ENCODE data around the gene EDA. TPM values are rescaled to one million over a fixed set of nuclear protein-coding genes. Genes with fewer than 3 reads are reported as not detected.

Gene EDA
- total RNA-seq, 1 experiment from 2014 or later = not detected

DNA sequence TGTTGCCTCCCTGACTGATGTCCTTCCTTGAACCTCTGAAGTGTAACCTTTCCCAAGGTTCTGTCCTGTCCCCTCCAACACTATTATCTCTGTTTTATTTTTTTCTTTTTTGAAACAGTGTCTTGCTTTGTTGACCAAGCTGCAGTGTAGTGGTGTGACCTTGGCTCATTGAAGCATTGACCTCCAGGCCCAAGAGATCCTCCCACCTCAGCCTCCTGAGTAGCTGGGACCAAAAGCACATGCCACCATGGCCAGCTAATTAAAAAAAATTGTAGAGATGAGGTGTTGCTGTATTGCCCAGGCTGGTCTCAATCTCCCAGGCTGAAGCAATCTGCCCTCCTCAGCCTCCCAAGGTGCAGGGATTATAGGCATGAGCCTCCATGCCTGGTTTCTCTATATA lies 59.0 kb downstream of the EDA start:
- no peak overlapping the region for H3K4me3 ChIP-seq
- no peaks in the 10 kb centered on the region for H3K27me3 ChIP-seq
- no peaks in the 10 kb centered on the region for H3K9me3 ChIP-seq
- DNase-seq = no peak
- no peaks in the 10 kb centered on the region for H3K36me3 ChIP-seq

DNA sequence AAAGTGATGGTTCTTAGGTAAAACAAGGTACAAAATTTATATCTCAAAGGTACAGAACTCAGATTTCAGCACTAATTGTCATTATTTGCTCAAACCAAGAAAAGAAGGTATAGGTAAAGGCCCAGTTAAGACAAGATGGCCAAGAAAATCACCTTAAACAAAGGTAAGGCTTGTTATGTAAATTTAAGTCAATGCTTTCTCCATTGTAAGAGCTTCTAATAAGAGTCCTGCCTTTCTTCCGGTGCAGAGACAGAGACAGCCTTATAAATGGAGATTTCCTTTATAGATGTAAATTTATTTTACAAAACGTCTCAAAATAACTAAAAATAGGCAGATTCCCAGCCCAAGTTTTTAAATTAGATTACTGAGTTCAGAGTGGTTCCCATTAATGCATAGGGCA lies 89.9 kb downstream of the EDA start:
- no peak for DNase-seq
- Histone ChIP-seq H3K4me3 (no peak overlapping the region), H3K36me3 (no peaks in the 10 kb centered on the region), H3K27me3 (no peaks in the 10 kb centered on the region), H3K9me3 (no peaks in the 10 kb centered on the region)

DNA sequence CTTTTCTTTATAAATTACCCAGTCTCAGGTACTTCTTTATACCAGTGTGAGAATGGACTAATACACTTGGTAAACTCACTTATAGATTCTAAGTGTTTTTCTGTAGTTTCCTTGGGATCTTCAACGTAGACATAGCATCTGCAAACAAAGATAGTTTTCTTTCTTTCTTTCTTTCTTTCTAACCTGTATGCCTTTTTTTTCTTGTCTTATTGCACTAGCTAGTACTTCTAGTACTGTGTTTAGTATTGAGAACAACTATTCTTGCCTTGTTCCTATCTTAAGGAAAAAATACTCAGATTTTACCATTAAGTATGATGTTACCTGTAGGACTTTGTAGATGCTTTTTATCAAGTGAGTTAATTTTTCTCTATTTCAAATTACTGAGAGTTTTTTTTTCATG lies 102.2 kb downstream of the EDA start:
- no peak for DNase-seq
- Histone ChIP-seq H3K27me3 (no peaks in the 10 kb centered on the region), H3K9me3 (no peaks in the 10 kb centered on the region), H3K36me3 (no peaks in the 10 kb centered on the region), H3K4me3 (no peak overlapping the region)

DNA sequence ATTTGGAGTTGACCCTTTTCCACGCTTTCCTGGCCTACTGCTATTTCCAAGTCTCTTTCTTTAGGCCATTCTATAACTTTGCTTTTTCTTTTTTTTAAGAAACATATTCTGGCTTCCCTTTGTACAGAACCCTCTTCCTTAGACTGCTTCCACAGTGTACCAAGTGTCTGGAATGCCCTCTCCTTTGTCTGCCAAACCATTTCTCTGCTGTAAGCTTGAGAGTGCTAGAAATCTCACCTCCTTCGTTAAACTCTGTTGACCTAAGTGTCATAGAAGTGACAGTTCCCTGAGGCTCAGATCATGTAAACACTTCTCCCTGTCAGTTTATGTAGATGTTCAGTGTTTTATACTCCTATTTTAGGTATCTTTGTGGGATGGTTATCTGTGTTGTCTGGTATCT lies 108.4 kb downstream of the EDA start:
- DNase-seq = no peak
- Histone ChIP-seq H3K4me3 (no peak overlapping the region), H3K36me3 (no peaks in the 10 kb centered on the region), H3K27me3 (no peaks in the 10 kb centered on the region), H3K9me3 (no peaks in the 10 kb centered on the region)

DNA sequence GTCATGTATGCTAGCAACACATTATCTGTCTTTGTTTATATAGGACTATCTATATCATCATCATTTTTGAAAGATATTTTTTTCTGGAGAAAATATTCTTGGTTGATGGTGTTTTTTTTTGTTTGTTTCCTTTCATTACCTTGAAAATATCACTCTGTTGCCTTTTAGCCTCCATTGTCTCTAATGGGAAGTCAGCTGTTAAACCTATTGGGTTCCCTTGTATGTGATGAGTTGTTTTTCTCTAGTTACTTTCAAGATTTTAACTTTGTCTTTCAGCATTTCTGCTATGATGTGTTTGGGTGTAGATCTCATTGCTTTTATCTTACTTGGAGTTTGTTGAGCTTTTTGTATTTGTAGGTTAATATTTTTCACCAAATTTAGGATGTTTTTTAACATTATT lies 124.4 kb downstream of the EDA start:
- H3K9me3 ChIP-seq = no peaks in the 10 kb centered on the region
- H3K27me3 ChIP-seq = no peaks in the 10 kb centered on the region; the same call in 1 of the 2 replicates
- H3K36me3 ChIP-seq = no peaks in the 10 kb centered on the region
- DNase-seq = no peak
- H3K4me3 ChIP-seq = no peak overlapping the region

DNA sequence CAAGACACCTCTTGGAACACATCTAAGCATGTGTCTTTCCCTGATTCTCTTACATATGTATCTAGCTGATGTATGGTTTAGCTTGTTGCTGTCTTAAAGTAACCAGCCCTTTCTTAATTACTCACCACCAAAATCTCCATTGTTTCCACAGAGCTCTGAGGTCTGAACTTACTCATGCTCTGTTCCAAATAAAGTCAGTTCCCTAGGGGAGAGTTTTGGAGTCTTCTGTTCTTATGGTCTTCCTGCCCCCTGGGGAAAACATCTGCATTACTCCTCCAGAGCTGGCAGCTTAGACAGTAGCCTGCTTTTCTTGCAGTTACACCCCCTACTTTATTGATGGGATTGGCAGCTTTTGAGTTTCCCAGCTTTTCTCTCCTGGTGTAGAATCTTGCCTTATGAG lies 125.8 kb downstream of the EDA start:
- H3K27me3 ChIP-seq = no peaks in the 10 kb centered on the region; the same call in 1 of the 2 replicates
- no peaks in the 10 kb centered on the region for H3K9me3 ChIP-seq
- H3K4me3 ChIP-seq = no peak overlapping the region
- no peak for DNase-seq
- H3K36me3 ChIP-seq = no peaks in the 10 kb centered on the region

DNA sequence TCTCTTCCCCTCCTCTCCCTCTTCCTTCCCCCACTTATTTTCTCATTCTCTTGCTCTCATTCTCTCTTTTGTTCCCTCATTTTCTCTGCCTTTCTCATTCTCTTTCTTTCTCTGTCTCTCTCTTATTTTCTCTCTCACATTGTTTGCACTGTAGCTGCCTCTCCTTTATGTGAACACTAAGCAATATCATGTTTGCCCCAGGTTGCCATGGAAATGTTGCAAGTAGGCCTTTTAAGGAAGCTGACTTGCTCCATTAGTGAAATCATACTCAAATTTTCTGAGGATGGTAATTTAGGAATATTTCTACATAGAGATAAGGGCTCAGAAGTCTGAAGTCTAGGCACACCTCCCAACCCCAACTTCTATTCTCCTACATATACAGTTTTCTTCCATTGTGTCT lies 130.1 kb downstream of the EDA start:
- Histone ChIP-seq H3K27me3 (no peaks in the 10 kb centered on the region), H3K36me3 (no peaks in the 10 kb centered on the region), H3K9me3 (no peaks in the 10 kb centered on the region), H3K4me3 (no peak overlapping the region)
- DNase-seq = no peak

DNA sequence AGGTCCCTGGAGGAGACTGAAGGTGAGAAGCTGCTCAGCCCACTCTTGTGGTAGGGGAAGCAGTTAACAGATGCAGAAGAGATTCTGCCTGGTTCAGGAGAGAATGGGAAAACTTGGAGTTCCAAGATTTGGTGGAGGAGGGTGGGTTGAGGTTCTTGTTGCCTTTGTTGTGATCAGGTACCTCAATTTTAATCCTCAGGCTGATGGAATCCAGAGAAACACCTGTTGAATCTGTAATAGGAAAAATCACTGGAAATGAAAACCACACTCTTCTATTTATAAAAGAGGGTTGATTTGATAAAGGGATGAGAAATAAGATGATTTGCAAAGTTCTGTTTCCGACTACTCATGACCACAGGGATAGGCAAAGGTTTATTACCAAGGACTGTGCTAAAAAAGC lies 132.1 kb downstream of the EDA start:
- Histone ChIP-seq H3K4me3 (no peak overlapping the region), H3K9me3 (no peaks in the 10 kb centered on the region), H3K36me3 (no peaks in the 10 kb centered on the region), H3K27me3 (no peaks in the 10 kb centered on the region)
- DNase-seq = no peak

DNA sequence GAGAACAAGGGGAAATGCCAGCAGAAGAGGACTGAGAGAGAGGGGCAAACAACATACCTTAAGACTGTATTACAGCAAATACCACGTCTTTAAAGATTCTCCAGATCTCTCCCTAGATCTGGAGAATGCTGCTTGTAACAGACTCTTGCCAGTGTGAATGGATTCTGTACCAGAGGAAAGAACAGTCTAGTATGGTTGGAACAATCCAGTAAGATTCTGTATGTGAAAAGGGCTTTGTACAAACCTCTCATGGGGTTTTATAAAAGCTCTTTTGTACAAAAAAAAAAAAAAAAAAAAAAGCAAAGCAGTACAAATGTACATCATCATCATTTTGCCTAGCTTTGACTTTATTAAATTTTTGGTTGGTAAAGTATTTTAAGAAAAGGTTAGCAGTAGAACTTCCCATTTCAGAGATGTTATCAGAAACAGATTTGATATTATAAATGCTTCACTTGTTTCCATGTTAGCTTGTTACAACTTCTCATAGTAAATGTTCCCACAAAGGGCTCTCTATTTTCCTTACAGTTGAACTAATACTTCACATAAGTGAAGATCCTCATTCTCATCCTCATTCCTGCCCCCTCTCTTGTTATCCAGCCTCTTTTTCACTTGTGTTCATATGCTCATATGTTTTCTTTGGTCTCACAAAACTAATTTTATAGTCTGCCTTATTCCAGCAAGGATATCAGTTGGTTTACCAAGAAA lies 144.2 kb downstream of the EDA start:
- DNase-seq = no peak

DNA sequence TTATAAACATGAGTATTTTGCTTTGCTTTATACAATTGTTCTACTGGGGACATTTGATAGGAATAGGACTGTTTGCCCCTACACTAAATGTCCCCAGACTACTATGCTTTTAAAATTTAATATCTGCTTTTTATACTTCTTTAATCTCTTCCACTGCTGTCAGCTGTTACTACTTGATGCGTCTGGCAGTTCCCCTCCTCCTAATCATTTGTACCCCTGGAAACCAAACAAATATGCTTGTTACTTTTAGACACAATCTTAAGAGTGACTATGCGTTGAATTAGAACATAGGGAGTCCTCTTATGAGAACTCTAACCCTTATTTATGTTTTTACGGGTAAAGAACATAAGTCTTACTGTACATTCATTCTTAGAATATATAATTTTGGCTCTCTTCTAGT lies 145.7 kb downstream of the EDA start:
- Histone ChIP-seq H3K36me3 (no peaks in the 10 kb centered on the region), H3K4me3 (no peak overlapping the region), H3K9me3 (no peaks in the 10 kb centered on the region), H3K27me3 (no peaks in the 10 kb centered on the region)
- no peak for DNase-seq

More for the DNA sequence above, 144.2 kb downstream of the EDA start:
- no peak overlapping the region for H3K4me3 ChIP-seq
- no peaks in the 10 kb centered on the region for H3K36me3 ChIP-seq
- no peaks in the 10 kb centered on the region for H3K27me3 ChIP-seq
- no peaks in the 10 kb centered on the region for H3K9me3 ChIP-seq

DNA sequence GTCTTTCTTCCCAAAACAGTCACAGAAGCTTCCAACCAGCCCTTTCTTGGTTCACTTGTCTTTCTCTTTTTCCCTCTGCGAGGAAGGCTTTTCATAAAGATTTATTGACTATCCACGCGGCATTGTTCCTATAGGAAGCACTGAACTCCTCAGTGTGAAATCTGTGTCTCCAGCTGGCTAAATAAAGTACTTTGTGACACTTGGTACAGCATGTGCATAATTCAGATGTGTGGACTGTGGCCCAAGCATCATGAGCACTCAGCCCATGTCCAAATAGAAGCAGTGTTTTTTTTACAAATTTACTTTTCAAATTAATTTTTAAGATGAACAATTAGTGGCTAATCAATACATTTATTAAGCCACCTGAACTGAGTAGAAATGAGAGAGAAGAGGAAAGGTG lies 146.4 kb downstream of the EDA start:
- no peak for DNase-seq
- no peaks in the 10 kb centered on the region for H3K27me3 ChIP-seq
- H3K9me3 ChIP-seq = no peaks in the 10 kb centered on the region
- H3K36me3 ChIP-seq = no peaks in the 10 kb centered on the region
- no peak overlapping the region for H3K4me3 ChIP-seq

DNA sequence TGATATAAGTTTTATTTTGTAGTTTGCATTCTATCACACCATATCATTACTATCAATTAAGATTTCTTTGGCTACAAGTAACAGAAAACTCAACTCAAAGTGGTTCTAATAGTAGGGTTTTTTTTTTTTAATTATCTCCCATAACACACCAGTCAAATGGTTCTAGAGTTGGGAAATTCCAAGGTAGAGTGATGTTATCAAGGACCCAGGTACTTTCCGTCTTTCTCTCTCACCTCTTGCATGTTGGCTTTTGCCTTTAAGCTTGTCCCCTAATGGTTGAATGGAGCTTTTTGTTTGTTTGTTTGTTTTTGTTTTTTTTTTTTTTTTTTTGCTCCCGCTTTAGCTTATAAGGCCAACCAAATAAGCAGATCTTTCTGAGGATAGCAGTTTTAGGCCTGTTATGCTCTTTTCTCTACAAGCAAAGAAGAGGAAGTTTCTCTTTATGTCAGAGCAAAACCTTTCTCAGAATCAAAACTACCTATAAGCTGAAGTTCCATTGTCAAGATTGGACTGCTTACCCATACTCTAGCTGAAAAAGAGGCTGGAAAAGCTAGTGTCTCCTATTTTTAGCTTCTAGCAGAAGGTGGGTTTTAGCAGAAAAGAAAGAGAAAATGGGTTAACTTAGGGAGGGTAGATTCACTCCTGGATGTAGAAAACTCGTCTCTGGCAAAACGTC lies 177.5 kb downstream of the EDA start:
- Histone ChIP-seq H3K4me3 (no peak overlapping the region), H3K27me3 (no peaks in the 10 kb centered on the region), H3K36me3 (no peaks in the 10 kb centered on the region), H3K9me3 (no peaks in the 10 kb centered on the region)
- DNase-seq = no peak

DNA sequence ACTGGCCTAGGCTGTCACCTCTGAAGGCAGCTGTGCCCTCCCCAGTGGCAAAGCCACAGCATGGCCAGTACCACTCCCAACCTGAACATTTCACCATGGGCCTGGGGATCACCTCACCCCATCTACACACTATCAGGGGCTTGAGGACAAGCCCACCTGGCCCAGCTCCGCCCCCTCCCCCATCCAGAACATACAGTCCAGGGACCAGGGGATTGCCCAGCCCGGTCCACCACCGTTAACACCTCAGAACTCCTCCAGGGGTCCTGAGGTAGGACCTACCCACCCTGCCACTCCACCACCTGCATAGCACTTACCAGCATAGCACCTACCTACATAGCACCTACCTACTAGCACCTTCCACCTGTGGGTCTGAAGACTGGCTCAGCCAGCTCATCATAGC lies 179.8 kb downstream of the EDA start:
- H3K9me3 ChIP-seq = no peaks in the 10 kb centered on the region
- no peak for DNase-seq
- no peaks in the 10 kb centered on the region for H3K27me3 ChIP-seq
- H3K36me3 ChIP-seq = no peaks in the 10 kb centered on the region
- no peak overlapping the region for H3K4me3 ChIP-seq

DNA sequence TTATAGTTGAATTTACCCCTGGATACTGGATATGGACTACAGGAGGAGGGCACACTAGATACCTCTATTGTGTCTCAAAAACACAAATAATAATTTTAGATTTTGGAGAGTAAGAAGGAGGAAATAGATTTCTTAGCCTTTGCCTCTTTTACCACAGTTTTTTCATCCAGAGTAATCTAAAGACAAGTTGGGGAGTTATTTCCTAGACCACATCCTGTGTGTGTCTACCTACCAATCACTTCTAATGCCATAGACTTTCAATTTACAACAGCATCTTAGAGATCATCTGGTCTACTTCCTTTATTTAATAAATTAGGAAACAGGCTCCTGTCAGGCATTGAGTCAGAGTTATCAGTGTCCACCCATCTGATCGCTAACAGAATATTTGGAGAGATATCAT lies 191.5 kb downstream of the EDA start:
- Histone ChIP-seq H3K4me3 (no peak overlapping the region), H3K36me3 (no peaks in the 10 kb centered on the region), H3K9me3 (no peaks in the 10 kb centered on the region), H3K27me3 (no peaks in the 10 kb centered on the region)
- no peak for DNase-seq

DNA sequence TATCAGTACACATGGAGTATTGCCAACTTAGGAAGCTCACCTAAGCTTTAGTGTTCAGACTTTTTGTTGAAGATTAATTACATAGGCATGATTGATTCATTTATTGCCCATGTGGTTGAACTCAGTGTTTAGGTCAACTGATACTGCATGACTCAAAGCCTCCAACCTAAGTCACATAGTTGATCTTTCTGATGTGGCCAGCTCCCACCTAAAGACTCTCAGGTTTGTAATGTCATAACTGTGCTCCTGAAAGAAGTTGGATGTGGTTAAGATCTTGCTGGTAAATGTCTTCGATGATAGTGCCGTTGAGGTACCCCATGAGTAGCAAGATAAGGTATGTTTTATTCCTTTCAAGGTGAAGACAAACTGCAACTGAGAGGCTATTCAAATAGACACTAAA lies 192.5 kb downstream of the EDA start:
- H3K27me3 ChIP-seq = no peaks in the 10 kb centered on the region
- no peak overlapping the region for H3K4me3 ChIP-seq
- no peaks in the 10 kb centered on the region for H3K9me3 ChIP-seq
- no peak for DNase-seq
- H3K36me3 ChIP-seq = no peaks in the 10 kb centered on the region

DNA sequence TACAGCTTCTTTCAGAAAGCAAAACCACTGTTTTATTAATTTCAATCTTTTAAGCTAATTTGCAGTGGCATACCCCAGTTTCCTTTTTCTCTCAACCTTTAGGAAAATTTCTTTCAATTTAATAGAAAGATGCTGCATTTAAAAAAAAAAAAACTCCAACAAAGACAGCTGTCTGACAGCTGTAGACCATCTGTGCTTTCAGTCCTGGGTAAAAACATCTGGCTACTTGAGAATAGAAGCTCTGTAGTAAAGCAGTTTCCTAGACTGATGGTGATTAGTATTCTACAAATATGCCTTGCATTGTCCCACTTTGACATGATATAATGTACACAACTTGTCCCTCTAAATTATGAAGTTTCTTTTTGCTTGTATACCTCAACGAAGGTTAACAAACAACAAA lies 197.8 kb downstream of the EDA start:
- Histone ChIP-seq H3K36me3 (no peaks in the 10 kb centered on the region), H3K27me3 (no peaks in the 10 kb centered on the region), H3K4me3 (no peak overlapping the region), H3K9me3 (no peaks in the 10 kb centered on the region)
- no peak for DNase-seq

DNA sequence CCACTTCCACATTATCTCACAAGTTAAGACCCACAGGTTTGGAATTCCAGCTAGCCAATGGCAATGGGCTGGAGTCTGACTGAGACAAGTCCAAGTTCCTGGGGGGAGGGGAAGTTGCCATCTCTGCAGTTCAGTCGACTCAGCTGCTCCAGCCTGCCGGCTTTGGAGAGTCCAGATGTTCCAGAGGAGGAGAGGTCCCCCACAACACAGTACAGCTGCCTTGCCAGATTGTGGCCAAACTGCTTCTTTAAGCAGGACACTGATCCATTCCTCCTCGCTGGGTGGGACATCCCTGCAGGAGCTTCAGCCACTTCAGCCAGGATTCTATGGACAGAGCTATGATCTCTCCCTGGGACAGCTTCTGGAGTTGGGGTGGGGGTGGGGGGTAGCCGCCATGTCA lies 199.2 kb downstream of the EDA start:
- H3K27me3 ChIP-seq = no peaks in the 10 kb centered on the region
- no peak for DNase-seq
- H3K9me3 ChIP-seq = no peaks in the 10 kb centered on the region
- no peak overlapping the region for H3K4me3 ChIP-seq
- no peaks in the 10 kb centered on the region for H3K36me3 ChIP-seq

DNA sequence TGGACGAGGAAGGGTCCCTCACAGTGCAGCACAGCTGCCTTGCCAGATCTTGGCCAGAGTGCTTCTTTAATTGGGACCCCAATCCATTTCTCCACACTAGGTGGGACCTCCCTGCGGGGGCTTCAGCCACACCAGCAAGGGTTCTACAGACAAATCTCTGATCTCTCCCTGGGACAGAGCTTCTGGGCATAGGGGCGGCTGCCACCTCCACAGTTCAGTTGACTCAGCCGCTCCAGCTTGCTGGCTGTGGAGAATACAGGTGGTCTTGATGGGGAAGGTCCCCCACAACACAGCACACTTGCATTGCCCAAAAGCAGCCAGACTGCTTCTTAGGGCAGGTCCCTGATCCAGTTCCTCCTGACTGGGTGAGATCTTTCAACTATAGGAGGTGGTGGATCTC lies 199.6 kb downstream of the EDA start:
- no peak for DNase-seq
- Histone ChIP-seq H3K9me3 (no peaks in the 10 kb centered on the region), H3K27me3 (no peaks in the 10 kb centered on the region), H3K4me3 (no peak overlapping the region), H3K36me3 (no peaks in the 10 kb centered on the region)

All from MG63 (cell line).